GM23248 (cell line): ENCODE data around the gene TRMU.

ENCODE experiments used
- EZH2 ChIP-seq: fragments of 200-600 bp; sonication (generic); IDR thresholded peaks from 2 replicates; pipeline ENCODE4 v1.6.1; 2018; ENCODE audit warnings: antibody characterized with exemption, mild to moderate bottlenecking; ENCODE audit not compliant: insufficient read depth, poor library complexity, severe bottlenecking
- EZH2phosphoT487 ChIP-seq: fragments of 200-600 bp; sonication (generic); IDR thresholded peaks from 2 replicates; pipeline ENCODE4 v1.6.1; 2018; ENCODE audit warnings: antibody characterized with exemption, moderate library complexity, mild to moderate bottlenecking, low read depth; ENCODE audit not compliant: insufficient read depth

DNA sequence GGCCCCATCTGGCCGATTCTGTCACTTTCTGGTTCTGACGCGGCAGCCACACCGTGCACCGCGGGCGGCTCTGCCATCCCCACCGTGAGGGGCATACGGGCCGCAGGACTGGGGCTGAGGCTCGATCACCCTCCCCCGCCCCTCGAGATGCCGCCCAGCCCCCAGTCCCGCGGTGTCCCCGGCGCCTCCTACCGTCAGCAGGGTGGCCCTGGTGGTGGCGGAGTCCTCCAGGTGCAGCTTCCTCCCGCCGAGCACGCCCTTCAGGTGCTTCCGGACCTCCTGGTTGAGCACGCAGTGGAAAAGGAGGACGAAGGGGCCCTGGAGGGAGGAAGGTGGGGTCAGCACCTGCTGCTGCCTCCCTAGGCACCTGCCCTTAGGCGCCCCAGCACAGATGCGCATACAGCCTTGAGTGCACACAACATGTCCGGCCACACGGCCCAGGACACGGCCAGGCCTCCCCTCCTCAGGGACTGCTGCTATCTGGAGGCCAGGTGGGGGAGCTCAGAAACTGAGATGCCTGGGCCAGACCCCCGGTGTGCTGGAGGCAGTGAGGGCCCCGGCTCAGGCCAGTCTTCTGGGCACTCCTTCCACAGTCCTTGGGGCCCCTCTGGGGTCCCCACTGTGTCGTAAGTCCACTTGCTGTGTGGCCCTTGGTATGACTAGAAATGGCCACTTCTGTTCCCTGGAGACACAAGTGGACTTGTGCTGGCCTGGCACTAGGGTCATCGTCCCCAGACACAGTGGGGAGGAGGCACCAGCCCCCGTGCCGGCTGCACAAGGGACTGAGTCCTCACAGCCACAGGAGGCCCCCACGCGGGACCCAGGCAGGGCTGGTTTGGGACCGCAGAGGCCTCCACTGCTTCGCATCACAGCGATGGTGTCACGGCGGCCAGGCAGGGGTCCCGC, 31.5 kb downstream of the TRMU start:
- TF ChIP-seq EZH2phosphoT487 (no peak), EZH2 (no peak)
